K562 (cell line): ENCODE results near the gene IRF6. TPM values are rescaled to one million over a fixed set of nuclear protein-coding genes. Genes with fewer than 3 reads are reported as not detected.

Source experiments
- AFF1 ChIP-seq, 2 experiments: fragments of 450-650 bp; IDR thresholded peaks; 2 replicates each; pipeline ENCODE4 v1.6.1; 2018; ENCODE audit warnings: mild to moderate bottlenecking in 2 of 2, low read depth in 1 of 2; ENCODE audit not compliant: partially characterized antibody in 2 of 2
- CCAR2 ChIP-seq: fragments of 200-400 bp; formaldehyde crosslinking; IDR thresholded peaks from 2 replicates; pipeline ENCODE4 v1.6.1; 2017; ENCODE audit warnings: mild to moderate bottlenecking, low read depth, low read length
- ELF2 ChIP-seq: fragments of 250-450 bp; sonication (Bioruptor Pico); IDR thresholded peaks from 2 replicates; pipeline ENCODE4 v1.5.0; 2021; ENCODE audit warnings: mild to moderate bottlenecking
- HDAC1 ChIP-seq, 2 experiments: fragments of 450-650 bp; IDR thresholded peaks; 2 replicates each; pipeline ENCODE4 v1.6.1; 2016 to 2017; ENCODE audit warnings: inconsistent platforms in 1 of 2, mild to moderate bottlenecking in 1 of 2, moderate library complexity in 1 of 2
- MLLT1 ChIP-seq, 2 experiments: fragments of 450-650 bp; IDR thresholded peaks; 2 replicates each; pipeline ENCODE4 v1.6.1; 2016
- MTA3 ChIP-seq: fragments of 450-650 bp; formaldehyde crosslinking; IDR thresholded peaks from 2 replicates; pipeline ENCODE4 v1.6.1; 2017; ENCODE audit warnings: mild to moderate bottlenecking, borderline replicate concordance
- NONO ChIP-seq, 2 experiments: fragments of 200-400 bp in 1 of 2; fragments of 450-650 bp in 1 of 2; formaldehyde crosslinking in 1 of 2; IDR thresholded peaks; 2 replicates each; pipeline ENCODE4 v1.6.1; 2017; ENCODE audit warnings: low read depth in 2 of 2, mild to moderate bottlenecking in 2 of 2, moderate library complexity in 2 of 2, low read length in 1 of 2
- PHF21A ChIP-seq: fragments of 450-650 bp; IDR thresholded peaks from 2 replicates; pipeline ENCODE4 v1.6.1; 2017; ENCODE audit warnings: low read depth, borderline replicate concordance
- SMARCA4 ChIP-seq: fragments of 450-650 bp; IDR thresholded peaks from 2 replicates; pipeline ENCODE4 v1.6.1; 2016
- SUPT5H ChIP-seq: fragments of 450-650 bp; IDR thresholded peaks from 2 replicates; pipeline ENCODE4 v1.6.1; 2016
- TARDBP ChIP-seq: fragments of 450-650 bp; IDR thresholded peaks from 2 replicates; pipeline ENCODE4 v1.6.1; 2016
- YY1 ChIP-seq, 3 experiments: IDR thresholded peaks; 2 replicates each; pipeline ENCODE4 v1.6.1; 2011; ENCODE audit warnings: low read length in 2 of 3, mild to moderate bottlenecking in 2 of 3, moderate library complexity in 2 of 3, borderline replicate concordance in 1 of 3, control low read depth in 1 of 3, low read depth in 1 of 3; ENCODE audit not compliant: insufficient read depth in 3 of 3, insufficient replicate concordance in 2 of 3, control insufficient read depth in 1 of 3, insufficient read length in 1 of 3; ENCODE audit errors: extremely low read depth in 1 of 3
- ZNF512 ChIP-seq: IDR thresholded peaks from 2 replicates; pipeline ENCODE4 v1.6.1; 2016; ENCODE audit warnings: missing genetic modification characterization, missing compliant biosample characterization
- polyA plus RNA-seq, 8 experiments: library from polyadenylated mRNA; depleted of rRNA in 4 of 8; stranded (reverse) in 5 of 8; unstranded in 3 of 8; fragments of >200 nt; fragmentation: Nextera tagmentation in 2 of 8; fragmentation: Illumina TruSeq in 1 of 8; extraction: Ambion mirVana in 2 of 8; extraction: Trizol in 1 of 8; gene quantifications; 2 replicates each; pipeline versions ENCODE4 v1.2.1 to v1.2.3, GENCODE V29; 2011 to 2014; ENCODE audit warnings: inconsistent platforms in 1 of 8, missing spikeins in 1 of 8
- total RNA-seq, 7 experiments: library from RNA; depleted of rRNA in 6 of 7; stranded (reverse); fragments of >200 nt in 6 of 7; fragmentation: Illumina TruSeq in 2 of 7; extraction: Trizol in 2 of 7; gene quantifications; 2 replicates each; pipeline versions ENCODE4 v1.2.1 to v1.2.3, GENCODE V29; 2011 to 2021; ENCODE audit warnings: low replicate concordance in 1 of 7
- TF ChIP-seq, protein P1 (sequence below): fragments of 250-450 bp; sonication (Bioruptor Pico); IDR thresholded peaks from 2 replicates; pipeline ENCODE4 v1.4.0; 2020; ENCODE audit warnings: mild to moderate bottlenecking, moderate library complexity

Gene IRF6
- total and polyA plus RNA-seq, 9 of the 15 experiments (the other 6 are each of a cell fraction or from before 2014, with no cell fraction given), result 0.03 to 0.65 (median 0.17) TPM

GRCh38 chr1:209805875-209806760, at the start of gene IRF6 (continued):
- TF ChIP-seq, protein P1, sequence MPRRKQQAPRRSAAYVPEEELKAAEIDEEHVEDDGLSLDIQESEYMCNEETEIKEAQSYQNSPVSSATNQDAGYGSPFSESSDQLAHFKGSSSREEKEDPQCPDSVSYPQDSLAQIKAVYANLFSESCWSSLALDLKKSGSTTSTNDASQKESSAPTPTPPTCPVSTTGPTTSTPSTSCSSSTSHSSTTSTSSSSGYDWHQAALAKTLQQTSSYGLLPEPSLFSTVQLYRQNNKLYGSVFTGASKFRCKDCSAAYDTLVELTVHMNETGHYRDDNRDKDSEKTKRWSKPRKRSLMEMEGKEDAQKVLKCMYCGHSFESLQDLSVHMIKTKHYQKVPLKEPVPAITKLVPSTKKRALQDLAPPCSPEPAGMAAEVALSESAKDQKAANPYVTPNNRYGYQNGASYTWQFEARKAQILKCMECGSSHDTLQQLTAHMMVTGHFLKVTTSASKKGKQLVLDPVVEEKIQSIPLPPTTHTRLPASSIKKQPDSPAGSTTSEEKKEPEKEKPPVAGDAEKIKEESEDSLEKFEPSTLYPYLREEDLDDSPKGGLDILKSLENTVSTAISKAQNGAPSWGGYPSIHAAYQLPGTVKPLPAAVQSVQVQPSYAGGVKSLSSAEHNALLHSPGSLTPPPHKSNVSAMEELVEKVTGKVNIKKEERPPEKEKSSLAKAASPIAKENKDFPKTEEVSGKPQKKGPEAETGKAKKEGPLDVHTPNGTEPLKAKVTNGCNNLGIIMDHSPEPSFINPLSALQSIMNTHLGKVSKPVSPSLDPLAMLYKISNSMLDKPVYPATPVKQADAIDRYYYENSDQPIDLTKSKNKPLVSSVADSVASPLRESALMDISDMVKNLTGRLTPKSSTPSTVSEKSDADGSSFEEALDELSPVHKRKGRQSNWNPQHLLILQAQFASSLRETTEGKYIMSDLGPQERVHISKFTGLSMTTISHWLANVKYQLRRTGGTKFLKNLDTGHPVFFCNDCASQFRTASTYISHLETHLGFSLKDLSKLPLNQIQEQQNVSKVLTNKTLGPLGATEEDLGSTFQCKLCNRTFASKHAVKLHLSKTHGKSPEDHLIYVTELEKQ (CRISPR knock-in tag), result no peak
- TF ChIP-seq CCAR2 (no peak), NONO (IDR thresholded peaks at IDR 0.05; ENCODE audit: low read depth in 2 of 2, low read length in 1 of 2) (no peak), PHF21A (peak; percentile 77; the same call in 1 of the 2 replicates), ZNF512 (tag) (peak; percentile 85), MLLT1 (IDR thresholded peaks at IDR 0.05) (peak in 1 of 2 experiments; percentile 21; a peak in 1 of 4 replicates), TARDBP (no peak; the same call in 1 of the 2 replicates), AFF1 (IDR thresholded peaks at IDR 0.05; ENCODE audit: low read depth in 1 of 2, partially characterized antibody in 2 of 2) (peak; percentile 71 to 76), SUPT5H (peak; percentile 56), SMARCA4 (peak; percentile 47; the same call in 1 of the 2 replicates), HDAC1 (IDR thresholded peaks at IDR 0.05) (0 out of 4 replicates have a peak, but pooled peaks of 1 of the 2 experiments have one; percentile 34), YY1 (IDR thresholded peaks at IDR 0.05; ENCODE audit: borderline replicate concordance in 1 of 3, control insufficient read depth in 1 of 3, extremely low read depth in 1 of 3, insufficient read depth in 3 of 3, insufficient read length in 1 of 3, insufficient replicate concordance in 2 of 3, low read depth in 1 of 3, low read length in 2 of 3) (peak in 1 of 3 experiments; percentile 17), ELF2 (CRISPR knock-in tag) (0 out of 2 replicates have a peak, but pooled peaks have one; percentile 42), MTA3 (peak; percentile 72; the same call in 1 of the 2 replicates)
